ENCODE results near the gene MYRIP. TPM values are rescaled to one million over a fixed set of nuclear protein-coding genes. Genes with fewer than 3 reads are reported as not detected.

The MYRIP gene
- total and polyA plus RNA-seq, 2 of the 4 experiments (the other 2 are of a cell fraction) = not detected

DNA sequence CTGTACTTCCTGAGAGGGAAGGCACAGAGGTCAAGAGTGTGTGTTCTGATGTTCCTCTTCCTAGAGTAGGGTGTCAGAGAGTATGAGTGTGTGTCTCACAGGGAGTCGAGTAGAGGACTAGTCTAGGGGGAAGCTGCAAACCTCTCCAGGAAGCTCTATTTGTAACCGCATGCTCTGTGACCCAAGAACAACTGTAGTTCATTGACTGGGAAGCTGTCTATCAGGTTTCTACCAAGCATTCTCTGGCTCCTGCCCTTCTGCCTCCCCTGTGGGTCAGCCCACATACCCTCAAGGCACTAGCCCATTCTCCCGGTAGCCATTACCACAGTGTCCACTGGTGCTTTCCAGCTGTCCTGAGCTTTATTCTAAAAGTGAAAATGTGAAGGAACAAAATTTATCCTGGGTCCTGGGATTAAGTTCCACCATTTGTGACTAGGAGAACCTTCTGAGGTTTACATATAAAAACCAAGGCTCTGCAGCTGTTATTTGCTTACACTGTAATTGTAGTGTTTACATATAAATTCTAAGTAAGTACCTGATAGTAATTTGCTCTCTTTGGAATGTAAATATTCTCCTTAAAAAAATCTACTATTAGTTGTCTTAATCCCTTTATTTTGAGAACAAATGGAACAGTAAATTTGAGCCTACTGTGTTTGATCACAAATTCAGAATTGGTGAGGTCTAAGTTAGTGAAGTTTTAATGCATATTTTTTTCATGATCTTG lies 40.7 kb downstream of the MYRIP start:
- Histone ChIP-seq H2AK5ac (ENCODE audit: low read depth, low read length) (no peak overlapping the region), H2BK120ac (ENCODE audit: low read depth, low read length) (no peak overlapping the region), H3K4me1 (ENCODE audit: control insufficient read depth, insufficient read depth, low read length) (no peaks in the 10 kb centered on the region), H2AK9ac (replicated peaks; ENCODE audit: low read depth, low read length, poor library complexity) (no peak overlapping the region), H3K4me3 (ENCODE audit: insufficient read depth, low read depth, low read length) (no peak overlapping the region), H4K20me1 (ENCODE audit: insufficient read depth, low read length) (no peaks in the 10 kb centered on the region), H3K23ac (ENCODE audit: low read depth, low read length) (no peak overlapping the region), H4K91ac (ENCODE audit: insufficient read depth, low read depth, low read length) (no peak overlapping the region), H2AFZ (replicated peaks; ENCODE audit: low read length, poor library complexity) (no peak overlapping the region), H3K9ac (ENCODE audit: low read depth, low read length) (no peak overlapping the region), H4K5ac (ENCODE audit: low read depth, low read length) (no peak overlapping the region), H4K8ac (ENCODE audit: low read depth in 2 of 2, low read length in 2 of 2) (no peak overlapping the region), H3K79me1 (ENCODE audit: low read depth in 1 of 2, low read length in 2 of 2) (no peaks in the 10 kb centered on the region), H3K27me3 (ENCODE audit: control insufficient read depth, insufficient read depth, low read length) (no peaks in the 10 kb centered on the region), H2BK20ac (ENCODE audit: low read depth, low read length) (no peak overlapping the region), H3K4ac (ENCODE audit: low read depth, low read length) (no peak overlapping the region), H3K18ac (ENCODE audit: low read depth, low read length) (no peak overlapping the region), H3K4me2 (ENCODE audit: low read depth, low read length) (no peak overlapping the region), H3K9me3 (ENCODE audit: control insufficient read depth, insufficient read depth, low read length) (peaks cover 15% of the 10 kb centered on the region), H3K27ac (ENCODE audit: insufficient read depth, low read length) (no peak overlapping the region), H3K9me1 (ENCODE audit: insufficient read depth, low read length) (no peaks in the 10 kb centered on the region), H3K56ac (ENCODE audit: extremely low read depth, insufficient read depth, low read length) (no peak overlapping the region), H3K14ac (replicated peaks; ENCODE audit: low read depth, low read length) (no peak overlapping the region), H2BK15ac (ENCODE audit: low read depth, low read length) (no peak overlapping the region), H2BK5ac (ENCODE audit: low read depth, low read length, poor library complexity, severe bottlenecking) (no peak overlapping the region), H3K36me3 (ENCODE audit: control insufficient read depth, insufficient read depth, low read length) (no peaks in the 10 kb centered on the region)
- intact Hi-C loops (cut with micrococcal nuclease) = no loop called here
- WGBS, 2 experiments (ENCODE audit: extremely low coverage in 2 of 2, insufficient read length in 1 of 2) = 83% methylated on average over 1 of the region's 3 CpGs; no CpG with 5 or more reads in 1 of the 2 experiments
- DNase-seq (no peak), ATAC-seq (ENCODE audit: low read depth) (no peak)
- dilution Hi-C loops (cut with HindIII; ENCODE audit: low sequenced_read_pairs, unreplicated experiment) = no loop called here
- TF ChIP-seq BHLHE40 (IDR thresholded peaks at IDR 0.05; ENCODE audit: low read depth, low read length) (no peak), MXI1 (IDR thresholded peaks at IDR 0.05; ENCODE audit: borderline replicate concordance, low read depth, low read length) (no peak), RAD21 (IDR thresholded peaks at IDR 0.05; ENCODE audit: low read length) (no peak), USF2 (IDR thresholded peaks at IDR 0.05; ENCODE audit: low read depth, low read length) (no peak), POLR2A (IDR thresholded peaks at IDR 0.05; ENCODE audit: low read depth, low read length) (no peak), NFE2L2 (IDR thresholded peaks at IDR 0.05; ENCODE audit: low read depth, low read length) (no peak), RFX5 (IDR thresholded peaks at IDR 0.05; ENCODE audit: low read depth, low read length) (no peak), FOS (IDR thresholded peaks at IDR 0.05; ENCODE audit: low read depth, low read length) (no peak), MAZ (IDR thresholded peaks at IDR 0.05; ENCODE audit: borderline replicate concordance, low read depth, low read length) (no peak), CHD1 (IDR thresholded peaks at IDR 0.05; ENCODE audit: low read depth, low read length) (no peak), MAFK (IDR thresholded peaks at IDR 0.05; ENCODE audit: low read depth, low read length) (no peak), SMC3 (IDR thresholded peaks at IDR 0.05; ENCODE audit: low read depth, low read length) (no peak), CEBPB (IDR thresholded peaks at IDR 0.05; ENCODE audit: low read depth, low read length) (no peak), RCOR1 (IDR thresholded peaks at IDR 0.05; ENCODE audit: insufficient replicate concordance, low read length) (no peak)
- TF ChIP-seq, protein P1, sequence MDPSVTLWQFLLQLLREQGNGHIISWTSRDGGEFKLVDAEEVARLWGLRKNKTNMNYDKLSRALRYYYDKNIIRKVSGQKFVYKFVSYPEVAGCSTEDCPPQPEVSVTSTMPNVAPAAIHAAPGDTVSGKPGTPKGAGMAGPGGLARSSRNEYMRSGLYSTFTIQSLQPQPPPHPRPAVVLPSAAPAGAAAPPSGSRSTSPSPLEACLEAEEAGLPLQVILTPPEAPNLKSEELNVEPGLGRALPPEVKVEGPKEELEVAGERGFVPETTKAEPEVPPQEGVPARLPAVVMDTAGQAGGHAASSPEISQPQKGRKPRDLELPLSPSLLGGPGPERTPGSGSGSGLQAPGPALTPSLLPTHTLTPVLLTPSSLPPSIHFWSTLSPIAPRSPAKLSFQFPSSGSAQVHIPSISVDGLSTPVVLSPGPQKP (IDR thresholded peaks at IDR 0.05; ENCODE audit: borderline replicate concordance, low read depth, low read length) = no peak
- TF ChIP-seq, protein P2, sequence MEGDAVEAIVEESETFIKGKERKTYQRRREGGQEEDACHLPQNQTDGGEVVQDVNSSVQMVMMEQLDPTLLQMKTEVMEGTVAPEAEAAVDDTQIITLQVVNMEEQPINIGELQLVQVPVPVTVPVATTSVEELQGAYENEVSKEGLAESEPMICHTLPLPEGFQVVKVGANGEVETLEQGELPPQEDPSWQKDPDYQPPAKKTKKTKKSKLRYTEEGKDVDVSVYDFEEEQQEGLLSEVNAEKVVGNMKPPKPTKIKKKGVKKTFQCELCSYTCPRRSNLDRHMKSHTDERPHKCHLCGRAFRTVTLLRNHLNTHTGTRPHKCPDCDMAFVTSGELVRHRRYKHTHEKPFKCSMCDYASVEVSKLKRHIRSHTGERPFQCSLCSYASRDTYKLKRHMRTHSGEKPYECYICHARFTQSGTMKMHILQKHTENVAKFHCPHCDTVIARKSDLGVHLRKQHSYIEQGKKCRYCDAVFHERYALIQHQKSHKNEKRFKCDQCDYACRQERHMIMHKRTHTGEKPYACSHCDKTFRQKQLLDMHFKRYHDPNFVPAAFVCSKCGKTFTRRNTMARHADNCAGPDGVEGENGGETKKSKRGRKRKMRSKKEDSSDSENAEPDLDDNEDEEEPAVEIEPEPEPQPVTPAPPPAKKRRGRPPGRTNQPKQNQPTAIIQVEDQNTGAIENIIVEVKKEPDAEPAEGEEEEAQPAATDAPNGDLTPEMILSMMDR (conservative IDR thresholded peaks at IDR 0.05; ENCODE audit: low read depth, low read length) = no peak
- POLR2A ChIA-PET (ENCODE audit: unreplicated experiment) = no interaction called here
- CTCF ChIA-PET = interaction anchor here (0.5 kb wide), 1 partner anchor 35 kb away, joined by 3 read pairs; no protein-coding TSS in a partner anchor
- BruUV-seq (replicated peaks) = no TSS peak
- in situ Hi-C loops (cut with MboI; ENCODE audit: low sequenced_read_pairs) = no loop called here
